HCT116 (cell line): ENCODE measurements around the gene TSPAN6. TPM values are rescaled to one million over a fixed set of nuclear protein-coding genes. Genes with fewer than 3 reads are reported as not detected.

Source experiments
- ATAC-seq: fragments of 200-7000 bp; cut with Tn5 transposase; 2 replicates; pipeline ENCODE4 v1.9.1; 2020; ENCODE audit warnings: mild to moderate bottlenecking, moderate library complexity
- BruUV-seq: library from RNA; stranded (reverse); fragments of 400-500 nt; replicated peaks from 2 replicates; lab custom pipeline; 2021; lab: Mats Ljungman, UMichigan
- CTCF ChIA-PET: fragments of 300-600 bp; sonication (Branson Sonifier 250); formaldehyde crosslinking; loops from one replicate; lab custom pipeline; 2021; ENCODE audit warnings: antibody characterized with exemption; lab: Charles Lee
- POLR2A ChIA-PET: fragments of 300-600, 350-600 bp; sonication (Branson Sonifier 250); formaldehyde crosslinking; loops from one replicate; lab custom pipeline; 2021; ENCODE audit warnings: antibody characterized with exemption; lab: Charles Lee
- RAD21 ChIA-PET, 2 experiments: fragments of 300-600 bp; sonication (Branson Sonifier 250); formaldehyde crosslinking; loops; one replicate each; lab custom pipeline; 2023; ENCODE audit warnings: low total read pairs in 2 of 2; ENCODE audit not compliant: uncharacterized antibody in 2 of 2, unreplicated experiment in 2 of 2, low non-redundant PET in 1 of 2; lab: Charles Lee
- DNase-seq: peaks from one replicate; pipeline ENCODE4 v3.0.0-alpha.2; 2010; ENCODE audit warnings: low read depth, low spot score
- H2AFZ ChIP-seq: fragments of 200-600 bp; shearing (Covaris generic), sonication (generic); 2 replicates; pipeline ENCODE4 v1.6.1; 2017; ENCODE audit warnings: low read depth, mixed run types, mixed read lengths, antibody characterized with exemption, low read length; ENCODE audit not compliant: poor library complexity, severe bottlenecking
- H3K27ac ChIP-seq: 2 replicates; pipeline ENCODE4 v1.5.1; 2012; ENCODE audit warnings: low read depth, low read length
- H3K27me3 ChIP-seq: fragments of 200-600 bp; sonication (generic); 2 replicates; pipeline ENCODE4 v1.6.1; 2016; ENCODE audit warnings: mixed run types, low read length, mixed read lengths; ENCODE audit not compliant: insufficient read depth
- H3K36me3 ChIP-seq, 2 experiments: fragments of 200-500 bp in 1 of 2; fragments of 200-600 bp in 1 of 2; sonication (Bioruptor generic) in 1 of 2; sonication (generic) in 1 of 2; 2 replicates each; pipeline versions ENCODE4 v1.5.1 to v1.6.1; 2014 to 2016; ENCODE audit warnings: low read length in 2 of 2, inconsistent platforms in 1 of 2, mixed read lengths in 1 of 2, mixed run types in 1 of 2; ENCODE audit not compliant: insufficient read depth in 2 of 2, control insufficient read depth in 1 of 2
- H3K4me1 ChIP-seq, 2 experiments: fragments of 200-600 bp in 1 of 2; sonication (generic) in 1 of 2; 2 replicates each; pipeline versions ENCODE4 v1.5.1 to v1.6.1; 2012 to 2017; ENCODE audit warnings: low read length in 2 of 2, inconsistent platforms in 1 of 2, mild to moderate bottlenecking in 1 of 2, mixed read lengths in 1 of 2, mixed run types in 1 of 2, moderate library complexity in 1 of 2; ENCODE audit not compliant: insufficient read depth in 2 of 2, control insufficient read depth in 1 of 2
- H3K4me2 ChIP-seq: fragments of 200-600 bp; sonication (generic); 2 replicates; pipeline ENCODE4 v1.6.1; 2017; ENCODE audit warnings: mixed run types, low read length, mixed read lengths
- H3K4me3 ChIP-seq, 2 experiments: fragments of 200-600 bp in 1 of 2; sonication (generic) in 1 of 2; replicated peaks in 1 of 2; 2 replicates each; pipeline ENCODE4 v1.5.1; 2011 to 2016; ENCODE audit warnings: low read length in 2 of 2, control low read depth in 1 of 2, low read depth in 1 of 2, mild to moderate bottlenecking in 1 of 2, mixed read lengths in 1 of 2, mixed run types in 1 of 2
- H3K79me2 ChIP-seq: fragments of 200-600 bp; sonication (generic); 2 replicates; pipeline ENCODE4 v1.6.1; 2017; ENCODE audit warnings: mild to moderate bottlenecking, mixed run types, low read length, moderate library complexity, mixed read lengths; ENCODE audit not compliant: insufficient read depth
- H3K9ac ChIP-seq: fragments of 200-600 bp; sonication (generic); 2 replicates; pipeline ENCODE4 v1.6.1; 2016; ENCODE audit warnings: low read length, mixed read lengths
- H3K9me2 ChIP-seq: fragments of 200-600 bp; sonication (generic), shearing (Covaris generic); 2 replicates; pipeline ENCODE4 v1.6.1; 2017; ENCODE audit warnings: mixed run types, mild to moderate bottlenecking, moderate library complexity; ENCODE audit not compliant: insufficient read depth
- H3K9me3 ChIP-seq, 2 experiments: fragments of 200-500 bp in 1 of 2; fragments of 200-600 bp in 1 of 2; sonication (Bioruptor generic) in 1 of 2; sonication (generic) in 1 of 2; 2 replicates each; pipeline ENCODE4 v1.6.1; 2014 to 2017; ENCODE audit warnings: low read length in 2 of 2, mixed read lengths in 2 of 2, inconsistent platforms in 1 of 2, low read depth in 1 of 2, mild to moderate bottlenecking in 1 of 2, mixed run types in 1 of 2, moderate library complexity in 1 of 2; ENCODE audit not compliant: control insufficient read depth in 1 of 2, insufficient read depth in 1 of 2
- H4K20me1 ChIP-seq: fragments of 200-600 bp; sonication (generic), shearing (Covaris generic); 2 replicates; pipeline ENCODE4 v1.6.1; 2017; ENCODE audit warnings: mixed run types, mild to moderate bottlenecking, moderate library complexity; ENCODE audit not compliant: insufficient read depth
- CBX3 ChIP-seq: IDR thresholded peaks from 2 replicates; pipeline ENCODE4 v1.6.1; 2012; ENCODE audit warnings: low read depth
- CEBPB ChIP-seq: IDR thresholded peaks from 2 replicates; pipeline ENCODE4 v1.6.1; 2012; ENCODE audit warnings: low read depth
- ELF1 ChIP-seq: IDR thresholded peaks from 2 replicates; pipeline ENCODE4 v1.6.1; 2012; ENCODE audit warnings: low read depth, borderline replicate concordance
- EZH2 ChIP-seq: fragments of 200-600 bp; sonication (generic); IDR thresholded peaks from 2 replicates; pipeline ENCODE4 v1.6.1; 2017; ENCODE audit warnings: antibody characterized with exemption, mixed run types
- FOSL1 ChIP-seq: IDR thresholded peaks from 2 replicates; pipeline ENCODE4 v1.6.1; 2012; ENCODE audit warnings: low read depth
- JUND ChIP-seq: IDR thresholded peaks from 2 replicates; pipeline ENCODE4 v1.6.1; 2012
- POLR2A ChIP-seq: IDR thresholded peaks from 2 replicates; pipeline ENCODE4 v1.7.0; 2011; ENCODE audit warnings: borderline replicate concordance; ENCODE audit not compliant: insufficient read depth, insufficient read length; ENCODE audit errors: extremely low read depth
- POLR2AphosphoS5 ChIP-seq: IDR thresholded peaks from 2 replicates; pipeline ENCODE4 v1.6.1; 2011; ENCODE audit warnings: mild to moderate bottlenecking, low read depth, low read length, moderate library complexity
- SIN3A ChIP-seq: IDR thresholded peaks from 2 replicates; pipeline ENCODE4 v1.6.1; 2012; ENCODE audit warnings: low read depth
- SP1 ChIP-seq: IDR thresholded peaks from 2 replicates; pipeline ENCODE4 v1.6.1; 2012; ENCODE audit warnings: low read depth
- SRF ChIP-seq: IDR thresholded peaks from 2 replicates; pipeline ENCODE4 v1.6.1; 2012; ENCODE audit warnings: low read depth
- YY1 ChIP-seq: IDR thresholded peaks from 2 replicates; pipeline ENCODE4 v1.6.1; 2011; ENCODE audit warnings: low read length, low read depth, moderate library complexity, mild to moderate bottlenecking; ENCODE audit not compliant: insufficient replicate concordance; ENCODE audit errors: extremely low read depth
- ZFX ChIP-seq: fragments of 450-650 bp; IDR thresholded peaks from 2 replicates; pipeline ENCODE4 v1.6.1; 2017
- ZNF274 ChIP-seq: fragments of 200-500 bp; sonication (Bioruptor generic); IDR thresholded peaks from 2 replicates; pipeline ENCODE4 v1.6.1; 2014; ENCODE audit warnings: mild to moderate bottlenecking, low read depth, low read length, inconsistent platforms
- intact Hi-C: fragments of 100-400 bp; cut with micrococcal nuclease; formaldehyde crosslinking; loops from 2 replicates; pipeline ENCODE4 v1.10.0; 2022
- total RNA-seq: library from RNA; stranded (reverse); gene quantifications from one replicate; pipeline ENCODE4 v1.2.1, GENCODE V29; 2021; ENCODE audit not compliant: unreplicated experiment
- TF ChIP-seq, protein P1 (sequence below): IDR thresholded peaks from 2 replicates; pipeline ENCODE4 v1.6.1; 2012
- TF ChIP-seq, protein P2 (sequence below), 3 experiments: fragments of 200-600 bp in 1 of 3; sonication (generic) in 1 of 3; IDR thresholded peaks in 2 of 3; conservative IDR thresholded peaks in 1 of 3; 2 replicates each; pipeline ENCODE4 v1.5.1; 2012 to 2017; ENCODE audit warnings: low read depth in 2 of 3, low read length in 2 of 3, antibody characterized with exemption in 1 of 3, borderline replicate concordance in 1 of 3, control low read depth in 1 of 3, mild to moderate bottlenecking in 1 of 3, mixed read lengths in 1 of 3, mixed run types in 1 of 3, moderate library complexity in 1 of 3; ENCODE audit not compliant: insufficient read depth in 1 of 3
- TF ChIP-seq, protein P3 (sequence below): IDR thresholded peaks from 2 replicates; pipeline ENCODE4 v1.6.1; 2012; ENCODE audit warnings: low read depth
- TF ChIP-seq, protein P4 (sequence below): IDR thresholded peaks from 2 replicates; pipeline ENCODE4 v1.6.1; 2011; ENCODE audit warnings: mild to moderate bottlenecking, low read length, moderate library complexity; ENCODE audit not compliant: insufficient replicate concordance; ENCODE audit errors: extremely low read depth

TSPAN6 gene
- total RNA-seq, 1 experiment from 2014 or later: 25.0 TPM

DNA sequence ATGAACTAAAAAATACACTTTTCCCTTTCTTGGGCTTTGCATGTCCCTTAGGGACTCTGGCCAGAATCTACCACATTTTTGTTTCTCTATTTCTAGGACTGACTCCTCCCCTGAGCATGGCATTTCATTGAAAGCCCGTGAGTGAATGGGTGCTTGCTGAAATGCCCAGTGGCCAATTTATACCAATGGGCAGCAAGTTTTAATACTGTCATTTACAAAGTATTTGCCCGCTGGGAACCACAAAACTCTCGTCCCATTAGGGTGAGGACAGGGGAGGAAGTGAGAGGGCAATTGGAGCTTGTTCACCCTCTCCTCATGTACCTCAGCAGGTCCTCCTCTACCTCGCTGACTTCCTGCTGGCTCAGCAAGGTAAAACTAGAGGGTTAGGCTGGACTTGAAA lies 8.5 kb upstream of the TSPAN6 start:
- Histone ChIP-seq H3K27me3 (no peaks in the 10 kb centered on the region), H3K4me1 (peaks cover 23 to 70% of the 10 kb centered on the region in 2 experiments), H3K36me3 (no peaks in the 10 kb centered on the region), H3K79me2 (no peaks in the 10 kb centered on the region), H3K4me2 (peak overlapping the region; percentile 75), H2AFZ (no peak overlapping the region), H3K9me3 (no peaks in the 10 kb centered on the region), H3K27ac (no peak overlapping the region), H3K9me2 (no peaks in the 10 kb centered on the region), H4K20me1 (no peaks in the 10 kb centered on the region), H3K4me3 (peak overlapping the region in 1 of 2 experiments; percentile 52; a peak in 1 of 4 replicates), H3K9ac (peak overlapping the region; percentile 42; the same call in 1 of the 2 replicates)
- CTCF ChIA-PET: no interaction called here
- intact Hi-C loops: no loop called here
- BruUV-seq: no TSS peak
- RAD21 ChIA-PET: no interaction called here
- DNase-seq (no peak), ATAC-seq (no peak)
- TF ChIP-seq POLR2AphosphoS5: no peak
- no peak for TF ChIP-seq SRF
- no peak for TF ChIP-seq JUND
- no peak for TF ChIP-seq EZH2
- TF ChIP-seq ZNF274: no peak
- TF ChIP-seq, protein P1, sequence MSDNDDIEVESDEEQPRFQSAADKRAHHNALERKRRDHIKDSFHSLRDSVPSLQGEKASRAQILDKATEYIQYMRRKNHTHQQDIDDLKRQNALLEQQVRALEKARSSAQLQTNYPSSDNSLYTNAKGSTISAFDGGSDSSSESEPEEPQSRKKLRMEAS: no peak
- TF ChIP-seq ELF1: no peak
- no peak for TF ChIP-seq YY1
- TF ChIP-seq, protein P2, sequence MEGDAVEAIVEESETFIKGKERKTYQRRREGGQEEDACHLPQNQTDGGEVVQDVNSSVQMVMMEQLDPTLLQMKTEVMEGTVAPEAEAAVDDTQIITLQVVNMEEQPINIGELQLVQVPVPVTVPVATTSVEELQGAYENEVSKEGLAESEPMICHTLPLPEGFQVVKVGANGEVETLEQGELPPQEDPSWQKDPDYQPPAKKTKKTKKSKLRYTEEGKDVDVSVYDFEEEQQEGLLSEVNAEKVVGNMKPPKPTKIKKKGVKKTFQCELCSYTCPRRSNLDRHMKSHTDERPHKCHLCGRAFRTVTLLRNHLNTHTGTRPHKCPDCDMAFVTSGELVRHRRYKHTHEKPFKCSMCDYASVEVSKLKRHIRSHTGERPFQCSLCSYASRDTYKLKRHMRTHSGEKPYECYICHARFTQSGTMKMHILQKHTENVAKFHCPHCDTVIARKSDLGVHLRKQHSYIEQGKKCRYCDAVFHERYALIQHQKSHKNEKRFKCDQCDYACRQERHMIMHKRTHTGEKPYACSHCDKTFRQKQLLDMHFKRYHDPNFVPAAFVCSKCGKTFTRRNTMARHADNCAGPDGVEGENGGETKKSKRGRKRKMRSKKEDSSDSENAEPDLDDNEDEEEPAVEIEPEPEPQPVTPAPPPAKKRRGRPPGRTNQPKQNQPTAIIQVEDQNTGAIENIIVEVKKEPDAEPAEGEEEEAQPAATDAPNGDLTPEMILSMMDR (IDR thresholded peaks at IDR 0.05 in 2 of 3, conservative IDR thresholded peaks at IDR 0.05 in 1 of 3; ENCODE audit: borderline replicate concordance in 1 of 3, insufficient read depth in 1 of 3, low read depth in 2 of 3, low read length in 2 of 3): no peak
- no peak for TF ChIP-seq ZFX
- TF ChIP-seq, protein P3, sequence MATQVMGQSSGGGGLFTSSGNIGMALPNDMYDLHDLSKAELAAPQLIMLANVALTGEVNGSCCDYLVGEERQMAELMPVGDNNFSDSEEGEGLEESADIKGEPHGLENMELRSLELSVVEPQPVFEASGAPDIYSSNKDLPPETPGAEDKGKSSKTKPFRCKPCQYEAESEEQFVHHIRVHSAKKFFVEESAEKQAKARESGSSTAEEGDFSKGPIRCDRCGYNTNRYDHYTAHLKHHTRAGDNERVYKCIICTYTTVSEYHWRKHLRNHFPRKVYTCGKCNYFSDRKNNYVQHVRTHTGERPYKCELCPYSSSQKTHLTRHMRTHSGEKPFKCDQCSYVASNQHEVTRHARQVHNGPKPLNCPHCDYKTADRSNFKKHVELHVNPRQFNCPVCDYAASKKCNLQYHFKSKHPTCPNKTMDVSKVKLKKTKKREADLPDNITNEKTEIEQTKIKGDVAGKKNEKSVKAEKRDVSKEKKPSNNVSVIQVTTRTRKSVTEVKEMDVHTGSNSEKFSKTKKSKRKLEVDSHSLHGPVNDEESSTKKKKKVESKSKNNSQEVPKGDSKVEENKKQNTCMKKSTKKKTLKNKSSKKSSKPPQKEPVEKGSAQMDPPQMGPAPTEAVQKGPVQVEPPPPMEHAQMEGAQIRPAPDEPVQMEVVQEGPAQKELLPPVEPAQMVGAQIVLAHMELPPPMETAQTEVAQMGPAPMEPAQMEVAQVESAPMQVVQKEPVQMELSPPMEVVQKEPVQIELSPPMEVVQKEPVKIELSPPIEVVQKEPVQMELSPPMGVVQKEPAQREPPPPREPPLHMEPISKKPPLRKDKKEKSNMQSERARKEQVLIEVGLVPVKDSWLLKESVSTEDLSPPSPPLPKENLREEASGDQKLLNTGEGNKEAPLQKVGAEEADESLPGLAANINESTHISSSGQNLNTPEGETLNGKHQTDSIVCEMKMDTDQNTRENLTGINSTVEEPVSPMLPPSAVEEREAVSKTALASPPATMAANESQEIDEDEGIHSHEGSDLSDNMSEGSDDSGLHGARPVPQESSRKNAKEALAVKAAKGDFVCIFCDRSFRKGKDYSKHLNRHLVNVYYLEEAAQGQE: no peak
- TF ChIP-seq CEBPB: no peak
- TF ChIP-seq FOSL1: no peak
- no peak for TF ChIP-seq SP1
- TF ChIP-seq POLR2A: no peak
- TF ChIP-seq CBX3: no peak
- TF ChIP-seq, protein P4, sequence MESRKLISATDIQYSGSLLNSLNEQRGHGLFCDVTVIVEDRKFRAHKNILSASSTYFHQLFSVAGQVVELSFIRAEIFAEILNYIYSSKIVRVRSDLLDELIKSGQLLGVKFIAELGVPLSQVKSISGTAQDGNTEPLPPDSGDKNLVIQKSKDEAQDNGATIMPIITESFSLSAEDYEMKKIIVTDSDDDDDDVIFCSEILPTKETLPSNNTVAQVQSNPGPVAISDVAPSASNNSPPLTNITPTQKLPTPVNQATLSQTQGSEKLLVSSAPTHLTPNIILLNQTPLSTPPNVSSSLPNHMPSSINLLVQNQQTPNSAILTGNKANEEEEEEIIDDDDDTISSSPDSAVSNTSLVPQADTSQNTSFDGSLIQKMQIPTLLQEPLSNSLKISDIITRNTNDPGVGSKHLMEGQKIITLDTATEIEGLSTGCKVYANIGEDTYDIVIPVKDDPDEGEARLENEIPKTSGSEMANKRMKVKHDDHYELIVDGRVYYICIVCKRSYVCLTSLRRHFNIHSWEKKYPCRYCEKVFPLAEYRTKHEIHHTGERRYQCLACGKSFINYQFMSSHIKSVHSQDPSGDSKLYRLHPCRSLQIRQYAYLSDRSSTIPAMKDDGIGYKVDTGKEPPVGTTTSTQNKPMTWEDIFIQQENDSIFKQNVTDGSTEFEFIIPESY: no peak
- TF ChIP-seq SIN3A: no peak
- POLR2A ChIA-PET: no interaction called here
